NCI-H748 treated with DMSO at 0.1 percent for 48 hours (cell line): ENCODE results near the gene CFAP92.

Experiments
- DNase-seq: peaks from one replicate; lab custom pipeline; 2025; lab: John Stamatoyannopoulos, UW

Gene CFAP92

GRCh38 chr3:129007792-129008191 lies 13.9 kb upstream of the CFAP92 start:
- no peak for DNase-seq

GRCh38 chr3:129006864-129007263 lies 13.0 kb upstream of the CFAP92 start:
- no peak for DNase-seq

- no peak for DNase-seq
These were observed 11.8 kb upstream of the CFAP92 start for GRCh38 chr3:129005526-129006303.

- no peak for DNase-seq
These were observed 10.9 kb upstream of the CFAP92 start for GRCh38 chr3:129004639-129005295.

GRCh38 chr3:129003578-129004112 lies 9.8 kb upstream of the CFAP92 start:
- no peak for DNase-seq

- DNase-seq: no peak
These were observed 9.0 kb upstream of the CFAP92 start for GRCh38 chr3:129002573-129003569.

GRCh38 chr3:129001806-129002572 lies 8.1 kb upstream of the CFAP92 start:
- DNase-seq: no peak

GRCh38 chr3:129001101-129001805 lies 7.4 kb upstream of the CFAP92 start, which contains the start of gene EFCC1:
Gene EFCC1 (plus strand): TSS chr3:129001304. CDS start chr3:129001629, 325 bp downstream.
- no peak for DNase-seq

GRCh38 chr3:129000742-129001100 lies 6.8 kb upstream of the CFAP92 start:
- DNase-seq: no peak

- DNase-seq: no peak
These were observed 5.2 kb upstream of the CFAP92 start for GRCh38 chr3:128999102-128999501.

- DNase-seq: no peak
These were observed 4.7 kb upstream of the CFAP92 start for GRCh38 chr3:128998561-128998960.

- DNase-seq: no peak
These were observed 3.7 kb upstream of the CFAP92 start for GRCh38 chr3:128997486-128998133.

GRCh38 chr3:128996726-128997125 lies 2.9 kb upstream of the CFAP92 start:
- DNase-seq: no peak

GRCh38 chr3:128996200-128996599 lies 2.3 kb upstream of the CFAP92 start:
- no peak for DNase-seq

- no peak for DNase-seq
These were observed 1.9 kb upstream of the CFAP92 start for GRCh38 chr3:128995737-128996136.

- DNase-seq: no peak
These were observed 988 bp upstream of the CFAP92 start for GRCh38 chr3:128994581-128995546.

GRCh38 chr3:128994173-128994512 lies 267 bp upstream of the CFAP92 start:
- DNase-seq: no peak

- no peak for DNase-seq
These were observed 883 bp downstream of the CFAP92 start for GRCh38 chr3:128992926-128993460.
